HepG2 (cell line): ENCODE results near the gene SMIM44. TPM values are rescaled to one million over a fixed set of nuclear protein-coding genes. Genes with fewer than 3 reads are reported as not detected.
A peak's percentile ranks its signal among the peaks of the same experiment; 100 is the strongest.

Experiments used
- ATAC-seq: fragments of 200-7000 bp; cut with Tn5 transposase; 3 replicates; pipeline ENCODE4 v1.9.1; 2020; ENCODE audit warnings: mild to moderate bottlenecking, moderate library complexity
- BruUV-seq: library from RNA; stranded (reverse); fragments of 400-500 nt; replicated peaks from 2 replicates; lab custom pipeline; 2021; lab: Mats Ljungman, UMichigan
- CTCF ChIA-PET: fragments of 300-600 bp; formaldehyde crosslinking; extraction: SDS; loops from one replicate; lab custom pipeline; 2021; ENCODE audit warnings: low total read pairs, inconsistent platforms, low intra/inter-chr PET ratio; lab: Yijun Ruan, JAX
- POLR2A ChIA-PET: fragments of 350-600 bp; sonication (Branson Sonifier 250); formaldehyde crosslinking; loops from one replicate; lab custom pipeline; 2020; ENCODE audit warnings: antibody characterized with exemption, inconsistent platforms; lab: Yijun Ruan, JAX
- DNase-seq: peaks from one replicate; pipeline ENCODE4 v3.0.0-alpha.2; 2015; ENCODE audit warnings: low spot score
- FAIRE-seq: peaks from 3 replicates; lab custom pipeline; 2011; peaks lifted over from hg19 to GRCh38; lab: Jason Lieb, UNC
- H2AFZ ChIP-seq: one replicate; pipeline ENCODE4 v1.6.1; 2011; ENCODE audit warnings: low read length, inconsistent platforms
- H3K27ac ChIP-seq: fragments of 300-600 bp; 3 replicates; pipeline ENCODE4 v1.8.0; 2011; ENCODE audit warnings: mixed run types, mild to moderate bottlenecking, mixed read lengths, low read length, inconsistent platforms; ENCODE audit not compliant: insufficient read depth; ENCODE audit errors: extremely low read length
- H3K27me3 ChIP-seq, 2 experiments: fragments of 200-600 bp in 1 of 2; 2 replicates in 1 of 2; 3 replicates in 1 of 2; pipeline versions ENCODE4 v1.6.0 to v1.8.0; 2011; ENCODE audit warnings: low read length in 2 of 2, mild to moderate bottlenecking in 2 of 2, moderate library complexity in 2 of 2, inconsistent platforms in 1 of 2; ENCODE audit not compliant: insufficient read depth in 2 of 2, control insufficient read depth in 1 of 2
- H3K36me3 ChIP-seq, 2 experiments: fragments of 200-600 bp in 1 of 2; replicated peaks in 1 of 2; 2 replicates in 1 of 2; 3 replicates in 1 of 2; pipeline versions ENCODE4 v1.5.1 to v1.8.0; 2011; ENCODE audit warnings: low read length in 2 of 2, inconsistent platforms in 1 of 2; ENCODE audit not compliant: insufficient read depth in 2 of 2, control insufficient read depth in 1 of 2
- H3K4me1 ChIP-seq: 2 replicates; pipeline ENCODE4 v1.5.1; 2012; ENCODE audit warnings: low read length, inconsistent platforms; ENCODE audit not compliant: insufficient read depth
- H3K4me2 ChIP-seq: 2 replicates; pipeline ENCODE4 v1.6.0; 2011; ENCODE audit warnings: low read depth, low read length, inconsistent platforms
- H3K4me3 ChIP-seq, 3 experiments: fragments of 200-600 bp in 1 of 3; sonication (generic), shearing (Covaris generic) in 1 of 3; replicated peaks in 1 of 3; 2 replicates each; pipeline ENCODE4 v1.5.1; 2011 to 2016; ENCODE audit warnings: low read length in 3 of 3, inconsistent platforms in 2 of 3, low read depth in 2 of 3, mild to moderate bottlenecking in 2 of 3, control low read depth in 1 of 3, mixed read lengths in 1 of 3; ENCODE audit not compliant: insufficient read depth in 1 of 3
- H3K79me2 ChIP-seq: one replicate; pipeline ENCODE4 v1.6.1; 2011; ENCODE audit warnings: low read length, inconsistent platforms; ENCODE audit not compliant: insufficient read depth
- H3K9ac ChIP-seq: 2 replicates; pipeline ENCODE4 v1.6.0; 2011; ENCODE audit warnings: mild to moderate bottlenecking, low read depth, low read length, inconsistent platforms; ENCODE audit not compliant: insufficient read depth
- H3K9me3 ChIP-seq: 2 replicates; pipeline ENCODE4 v1.5.1; 2012; ENCODE audit warnings: mild to moderate bottlenecking, low read length
- H4K20me1 ChIP-seq: 2 replicates; pipeline ENCODE4 v1.6.0; 2011; ENCODE audit warnings: inconsistent platforms, mild to moderate bottlenecking, low read length, moderate library complexity; ENCODE audit not compliant: insufficient read depth
- AGO2 ChIP-seq: fragments of 200-400 bp; formaldehyde crosslinking; optimal IDR thresholded peaks from 2 replicates; pipeline ENCODE3; 2017; ENCODE audit warnings: mild to moderate bottlenecking, low read depth, low read length, moderate library complexity
- KLF16 ChIP-seq, 2 experiments: sonication (generic) in 1 of 2; formaldehyde crosslinking in 1 of 2; IDR thresholded peaks; 2 replicates each; pipeline versions ENCODE4 v1.6.1 to v1.8.0; 2016 to 2023; ENCODE audit warnings: missing genetic modification reagents in 2 of 2, missing compliant biosample characterization in 1 of 2
- NFKBIZ ChIP-seq: IDR thresholded peaks from 2 replicates; pipeline ENCODE4 v1.6.1; 2018; ENCODE audit warnings: missing genetic modification reagents, missing compliant biosample characterization
- NR2C2 ChIP-seq: sonication (generic); formaldehyde crosslinking; IDR thresholded peaks from 2 replicates; pipeline ENCODE4 v1.4.0; 2020; ENCODE audit warnings: missing genetic modification reagents, mild to moderate bottlenecking, moderate library complexity, borderline replicate concordance
- PPARG ChIP-seq: conservative IDR thresholded peaks from 2 replicates; pipeline ENCODE4 v1.6.1; 2016; ENCODE audit warnings: missing biosample characterization, missing genetic modification reagents
- SKIL ChIP-seq: sonication (generic); formaldehyde crosslinking; IDR thresholded peaks from 2 replicates; pipeline ENCODE4 v1.8.0; 2022; ENCODE audit warnings: missing genetic modification reagents, mild to moderate bottlenecking, moderate library complexity, borderline replicate concordance
- TBL1XR1 ChIP-seq: fragments of 150-350 bp; IDR thresholded peaks from 2 replicates; pipeline ENCODE4 v1.6.1; 2014; ENCODE audit warnings: borderline replicate concordance, low read length; ENCODE audit not compliant: partially characterized antibody
- TRIM22 ChIP-seq: fragments of 450-650 bp; IDR thresholded peaks from 2 replicates; pipeline ENCODE4 v1.6.1; 2017
- ZNF749 ChIP-seq: sonication (generic); formaldehyde crosslinking; IDR thresholded peaks from 2 replicates; pipeline ENCODE4 v1.8.0; 2022; ENCODE audit warnings: mild to moderate bottlenecking, missing genetic modification reagents, moderate library complexity, borderline replicate concordance
- WGBS: methylation state at CpG from one replicate; pipeline ENCODE4 v1.1.6; 2017; ENCODE audit warnings: low lambda C conversion rate; 5-methylcytosine and 5-hydroxymethylcytosine counted together
- in situ Hi-C: cut with HindIII; loops from 2 replicates; pipeline ENCODE4 v1.10.0; 2017; ENCODE audit warnings: low pct_unique_long_range_greater_than_20kb; ENCODE audit not compliant: extremely low pct_ligation_motif_present
- intact Hi-C: fragments of 100-400 bp; cut with micrococcal nuclease; formaldehyde crosslinking; loops from one replicate; pipeline ENCODE4 v1.10.0; 2022; ENCODE audit not compliant: unreplicated experiment
- polyA plus RNA-seq, 8 experiments: library from polyadenylated mRNA; depleted of rRNA in 3 of 8; stranded (reverse) in 7 of 8; unstranded in 1 of 8; fragments of >200 nt; fragmentation: Illumina TruSeq in 4 of 8; extraction: Trizol in 4 of 8; gene quantifications; 2 replicates each; pipeline versions ENCODE4 v1.2.1 to v1.2.3, GENCODE V29; 2011 to 2016; ENCODE audit warnings: low read depth in 4 of 8, missing spikeins in 1 of 8, mixed read lengths in 1 of 8; ENCODE audit not compliant: insufficient read depth in 1 of 8
- total RNA-seq, 5 experiments: library from RNA; depleted of rRNA; stranded (reverse); fragments of >200 nt; fragmentation: Illumina TruSeq; extraction: Trizol; gene quantifications; 2 replicates each; pipeline ENCODE4 v1.2.3, GENCODE V29; 2016; ENCODE audit warnings: low read depth in 1 of 5

The SMIM44 gene
- total and polyA plus RNA-seq, 2 of the 13 experiments (the other 11 are each of a cell fraction or from before 2014, with no cell fraction given): not detected

GRCh38 chr19:3528080-3528479, 44.8 kb upstream of the SMIM44 start:
- Histone ChIP-seq H3K4me3 (no peak overlapping the region), H3K79me2 (no peaks in the 10 kb centered on the region), H4K20me1 (0 out of 2 replicates have a peak, but pooled peaks cover 2% of the 10 kb centered on the region), H3K9me3 (no peaks in the 10 kb centered on the region), H2AFZ (no peak overlapping the region), H3K27ac (no peak overlapping the region), H3K4me2 (no peak overlapping the region), H3K36me3 (peaks cover 27 to 41% of the 10 kb centered on the region in 2 experiments), H3K9ac (no peak overlapping the region), H3K27me3 (no peaks in the 10 kb centered on the region), H3K4me1 (no peaks in the 10 kb centered on the region)
- in situ Hi-C loops: no loop called here
- ChIA-PET CTCF (no interaction called here), POLR2A (no interaction called here)
- intact Hi-C loops: no loop called here
- no TSS peak for BruUV-seq
- TF ChIP-seq SKIL (CRISPR knock-in tag) (no peak), AGO2 (peak; percentile 31)
- ATAC-seq: no peak
- WGBS: 100% methylated on average over 11 of the region's 14 CpGs
- no peak for DNase-seq
- FAIRE-seq: no peak

GRCh38 chr19:3527238-3527910, 44.1 kb upstream of the SMIM44 start:
- 100% methylated on average over 7 of the region's 21 CpGs for WGBS
- H2AFZ ChIP-seq: no peak overlapping the region
- H3K4me2 ChIP-seq: no peak overlapping the region
- no peaks in the 10 kb centered on the region for H3K79me2 ChIP-seq
- H3K27me3 ChIP-seq: no peaks in the 10 kb centered on the region
- DNase-seq: no peak
- ChIA-PET CTCF (no interaction called here), POLR2A (no interaction called here)
- ATAC-seq: no peak
- peaks cover 30 to 41% of the 10 kb centered on the region in 2 experiments for H3K36me3 ChIP-seq
- intact Hi-C loops (no loop called here), in situ Hi-C loops (no loop called here)
- H3K9me3 ChIP-seq: no peaks in the 10 kb centered on the region
- no peaks in the 10 kb centered on the region for H3K4me1 ChIP-seq
- no peak for FAIRE-seq
- 0 out of 2 replicates have a peak, but pooled peaks cover 2% of the 10 kb centered on the region for H4K20me1 ChIP-seq
- BruUV-seq: no TSS peak
- no peak overlapping the region for H3K27ac ChIP-seq
- TF ChIP-seq NR2C2 (no peak), ZNF749 (CRISPR knock-in tag) (no peak), TBL1XR1 (no peak), TRIM22 (no peak), NFKBIZ (no peak), KLF16 (CRISPR knock-in tag; IDR thresholded peaks at IDR 0.05) (no peak), AGO2 (peak; percentile 17), PPARG (no peak)
- no peak overlapping the region for H3K4me3 ChIP-seq
- H3K9ac ChIP-seq: no peak overlapping the region
